IMR-90 (cell line): Measurements from ENCODE around the gene EIF2S1.

ENCODE experiments used
- CTCF ChIP-seq: conservative IDR thresholded peaks from 2 replicates; pipeline ENCODE4 v1.5.1; 2012; ENCODE audit warnings: mild to moderate bottlenecking, low read depth, low read length, improper control_type of control experiment
- ELK1 ChIP-seq: fragments of 150-350 bp; IDR thresholded peaks from 2 replicates; pipeline ENCODE4 v1.6.1; 2016; ENCODE audit warnings: low read depth, mild to moderate bottlenecking, low read length, moderate library complexity, borderline replicate concordance
- MAZ ChIP-seq: IDR thresholded peaks from 2 replicates; pipeline ENCODE4 v1.6.1; 2012; ENCODE audit warnings: low read depth, mild to moderate bottlenecking, low read length, improper control_type of control experiment, moderate library complexity, borderline replicate concordance
- POLR2A ChIP-seq: IDR thresholded peaks from 2 replicates; pipeline ENCODE4 v1.6.1; 2012; ENCODE audit warnings: mild to moderate bottlenecking, low read depth, low read length
- RAD21 ChIP-seq: IDR thresholded peaks from 2 replicates; pipeline ENCODE4 v1.6.1; 2012; ENCODE audit warnings: low read length, improper control_type of control experiment
- SMC3 ChIP-seq: fragments of 150-350 bp; IDR thresholded peaks from 2 replicates; pipeline ENCODE4 v1.6.1; 2016; ENCODE audit warnings: low read depth, mild to moderate bottlenecking, antibody characterized with exemption, low read length, moderate library complexity

GRCh38 chr14:67435603-67436002, 75.5 kb downstream of the EIF2S1 start:
- TF ChIP-seq CTCF: no peak
- TF ChIP-seq POLR2A: no peak
- TF ChIP-seq RAD21: no peak
- no peak for TF ChIP-seq ELK1
- TF ChIP-seq SMC3: no peak
- TF ChIP-seq MAZ: no peak
